Chondrocyte (in vitro differentiated cells): ENCODE measurements around the gene COL25A1. TPM values are rescaled to one million over a fixed set of nuclear protein-coding genes. Genes with fewer than 3 reads are reported as not detected.
A peak's percentile ranks its signal among the peaks of the same experiment; 100 is the strongest.

Source experiments
- DNase-seq: peaks from one replicate; pipeline ENCODE4 v3.0.0; 2021; ENCODE audit warnings: mixed read lengths, low spot score
- H3K27ac Mint-ChIP-seq: one replicate; pipeline ENCODE4 v1.8.0; 2021; ENCODE audit warnings: mild to moderate bottlenecking, moderate library complexity, mixed read lengths; ENCODE audit not compliant: unreplicated experiment
- H3K27me3 Mint-ChIP-seq: 2 replicates; pipeline ENCODE4 v1.8.0; 2021; ENCODE audit warnings: low read depth, mixed read lengths
- H3K36me3 Mint-ChIP-seq: 2 replicates; pipeline ENCODE4 v1.8.0; 2021; ENCODE audit warnings: low read depth, mixed read lengths
- H3K4me1 Mint-ChIP-seq: 2 replicates; pipeline ENCODE4 v1.8.0; 2021; ENCODE audit warnings: low read depth, mild to moderate bottlenecking, mixed read lengths
- H3K4me3 Mint-ChIP-seq: one replicate; pipeline ENCODE4 v1.8.0; 2021; ENCODE audit warnings: mild to moderate bottlenecking, moderate library complexity, mixed read lengths; ENCODE audit not compliant: unreplicated experiment
- H3K9me3 Mint-ChIP-seq: 2 replicates; pipeline ENCODE4 v1.8.0; 2021; ENCODE audit warnings: low read depth, mixed read lengths
- total RNA-seq: library from RNA; stranded (reverse); gene quantifications from 3 replicates; pipeline ENCODE4 v1.2.1, GENCODE V29; 2021
- TF ChIP-seq, protein P1 (sequence below): fragments of 200-600 bp; sonication (generic); IDR thresholded peaks from 2 replicates; pipeline ENCODE4 v1.5.0; 2021; ENCODE audit warnings: antibody characterized with exemption, mild to moderate bottlenecking, moderate library complexity

Gene COL25A1
- total RNA-seq, 1 donor from 2014 or later = 0.45 TPM

DNA sequence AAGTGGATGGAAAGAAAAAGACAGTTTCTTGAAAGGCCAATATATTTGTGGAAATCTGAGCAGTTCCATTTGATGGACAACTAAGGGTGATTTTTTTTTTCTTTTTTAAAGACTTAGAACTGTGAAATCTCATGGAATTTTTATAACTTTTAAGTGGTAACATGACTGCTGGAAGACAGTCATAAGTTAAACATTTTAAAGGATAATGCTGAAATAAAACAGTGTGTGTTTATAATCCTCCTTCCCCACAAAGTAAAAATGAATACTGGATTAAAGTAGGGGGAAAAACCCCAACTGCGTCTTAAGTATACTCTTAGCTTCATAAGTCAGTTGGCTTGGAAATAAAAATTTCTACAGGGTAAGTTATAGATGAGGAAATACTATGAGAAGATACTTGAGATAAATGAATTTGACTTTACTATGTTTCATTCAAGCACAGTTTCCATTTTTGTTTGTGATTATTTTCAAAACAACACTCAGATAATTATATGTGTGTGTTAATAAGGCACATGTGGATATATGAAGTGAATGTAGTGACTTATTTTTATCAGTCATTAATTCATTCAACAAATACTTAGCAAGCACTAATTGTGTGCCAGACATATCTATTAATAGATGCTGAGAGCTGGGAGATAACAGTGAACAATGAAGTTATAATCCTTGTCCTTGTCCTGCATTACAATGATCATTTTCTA lies 410.4 kb downstream of the COL25A1 start:
- H3K36me3 Mint-ChIP-seq = no peaks in the 10 kb centered on the region

DNA sequence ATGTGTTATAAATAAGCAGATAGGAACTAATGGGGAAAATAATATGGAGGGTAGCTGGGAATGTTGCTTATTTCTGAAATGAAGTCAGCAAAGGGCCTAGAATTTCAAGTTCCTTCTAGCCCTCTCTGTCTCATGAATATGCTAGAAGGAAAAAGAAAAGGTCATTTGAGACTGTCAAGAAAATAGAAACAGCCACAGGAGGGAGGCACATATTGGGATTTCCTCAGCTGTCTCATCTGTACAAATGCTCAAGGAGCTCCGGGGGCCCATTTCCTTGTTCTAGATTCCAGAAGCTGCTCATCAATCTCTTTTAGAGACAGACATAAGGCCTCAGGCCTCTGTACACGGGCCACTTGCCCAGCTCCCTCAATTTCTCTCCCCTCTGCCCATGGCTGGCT lies 412.0 kb downstream of the COL25A1 start:
- H3K4me3 Mint-ChIP-seq = no peak overlapping the region
- H3K27me3 Mint-ChIP-seq = no peaks in the 10 kb centered on the region
- TF ChIP-seq, protein P1, sequence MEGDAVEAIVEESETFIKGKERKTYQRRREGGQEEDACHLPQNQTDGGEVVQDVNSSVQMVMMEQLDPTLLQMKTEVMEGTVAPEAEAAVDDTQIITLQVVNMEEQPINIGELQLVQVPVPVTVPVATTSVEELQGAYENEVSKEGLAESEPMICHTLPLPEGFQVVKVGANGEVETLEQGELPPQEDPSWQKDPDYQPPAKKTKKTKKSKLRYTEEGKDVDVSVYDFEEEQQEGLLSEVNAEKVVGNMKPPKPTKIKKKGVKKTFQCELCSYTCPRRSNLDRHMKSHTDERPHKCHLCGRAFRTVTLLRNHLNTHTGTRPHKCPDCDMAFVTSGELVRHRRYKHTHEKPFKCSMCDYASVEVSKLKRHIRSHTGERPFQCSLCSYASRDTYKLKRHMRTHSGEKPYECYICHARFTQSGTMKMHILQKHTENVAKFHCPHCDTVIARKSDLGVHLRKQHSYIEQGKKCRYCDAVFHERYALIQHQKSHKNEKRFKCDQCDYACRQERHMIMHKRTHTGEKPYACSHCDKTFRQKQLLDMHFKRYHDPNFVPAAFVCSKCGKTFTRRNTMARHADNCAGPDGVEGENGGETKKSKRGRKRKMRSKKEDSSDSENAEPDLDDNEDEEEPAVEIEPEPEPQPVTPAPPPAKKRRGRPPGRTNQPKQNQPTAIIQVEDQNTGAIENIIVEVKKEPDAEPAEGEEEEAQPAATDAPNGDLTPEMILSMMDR = peak; percentile 35
- peak overlapping the region; percentile 18 for H3K27ac Mint-ChIP-seq
- no peaks in the 10 kb centered on the region for H3K9me3 Mint-ChIP-seq
- DNase-seq = no peak
- no peaks in the 10 kb centered on the region for H3K36me3 Mint-ChIP-seq
- peaks cover 54% of the 10 kb centered on the region for H3K4me1 Mint-ChIP-seq

More for the DNA sequence above, 410.4 kb downstream of the COL25A1 start:
- Mint-ChIP-seq H3K27ac (peak overlapping the region; percentile 12), H3K4me3 (no peak overlapping the region), H3K9me3 (no peaks in the 10 kb centered on the region), H3K27me3 (no peaks in the 10 kb centered on the region), H3K4me1 (peaks cover 42% of the 10 kb centered on the region)
- DNase-seq = no peak
- TF ChIP-seq, protein P1 = no peak

DNA sequence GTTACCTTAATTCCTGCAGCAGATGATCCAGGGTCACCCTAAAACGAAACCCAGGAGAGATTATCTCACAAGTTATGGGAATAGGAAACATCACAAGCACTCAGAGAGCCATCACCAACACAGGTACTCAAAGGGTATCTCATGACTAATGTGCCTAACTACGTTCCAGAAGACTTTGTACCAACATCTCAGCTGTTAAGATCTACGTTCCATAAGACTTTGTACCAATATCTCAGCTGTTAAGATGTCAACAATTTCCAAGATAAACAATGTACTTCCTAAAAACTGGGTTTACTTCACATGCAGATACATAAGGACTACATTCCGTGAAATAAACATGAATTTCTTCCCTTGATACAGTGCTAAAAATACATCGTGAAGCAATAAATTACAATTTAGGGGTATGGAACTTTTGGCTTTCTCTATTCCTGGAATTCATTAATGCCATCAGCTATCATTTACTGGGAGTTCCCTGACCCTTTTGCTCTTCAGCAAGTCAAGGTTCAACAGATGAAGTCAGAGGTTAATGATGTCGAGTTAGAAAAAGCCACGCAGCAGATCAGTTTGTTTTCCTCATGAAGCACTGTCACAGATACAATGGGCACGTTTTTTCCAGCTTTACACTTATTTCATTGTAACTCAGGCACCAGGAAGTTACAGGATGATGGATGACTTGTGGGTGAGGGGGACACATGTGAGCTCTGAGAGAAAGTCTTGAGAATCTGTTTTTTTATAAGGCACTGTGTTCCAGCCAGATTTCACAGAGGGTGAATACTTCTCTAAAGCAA lies 412.6 kb downstream of the COL25A1 start:
- Mint-ChIP-seq H3K4me1 (peaks cover 60% of the 10 kb centered on the region), H3K27me3 (no peaks in the 10 kb centered on the region), H3K9me3 (no peaks in the 10 kb centered on the region), H3K27ac (no peak overlapping the region), H3K36me3 (no peaks in the 10 kb centered on the region), H3K4me3 (no peak overlapping the region)
- DNase-seq = no peak
- TF ChIP-seq, protein P1 = no peak

DNA sequence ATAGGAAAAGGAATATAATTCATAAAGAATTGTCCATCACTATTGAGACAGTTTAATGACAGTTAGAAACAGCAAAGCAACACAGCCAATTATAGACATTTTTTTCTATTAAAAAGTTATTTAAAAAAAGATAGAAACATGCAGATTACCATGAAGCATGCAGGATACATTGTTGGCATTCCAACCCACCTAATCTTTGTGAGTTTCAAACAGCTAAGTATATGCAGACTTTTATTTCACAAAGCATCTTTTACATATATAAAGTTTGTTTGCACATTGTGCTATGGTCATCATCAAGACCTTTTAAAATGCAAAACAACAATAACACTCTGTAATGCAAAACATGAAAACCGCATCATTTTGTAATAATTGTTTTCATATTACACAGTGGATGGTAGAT lies 413.7 kb downstream of the COL25A1 start:
- Mint-ChIP-seq H3K4me3 (no peak overlapping the region), H3K9me3 (no peaks in the 10 kb centered on the region), H3K27ac (no peak overlapping the region), H3K4me1 (peaks cover 68% of the 10 kb centered on the region), H3K27me3 (no peaks in the 10 kb centered on the region), H3K36me3 (no peaks in the 10 kb centered on the region)
- DNase-seq = no peak
- TF ChIP-seq, protein P1 = no peak

DNA sequence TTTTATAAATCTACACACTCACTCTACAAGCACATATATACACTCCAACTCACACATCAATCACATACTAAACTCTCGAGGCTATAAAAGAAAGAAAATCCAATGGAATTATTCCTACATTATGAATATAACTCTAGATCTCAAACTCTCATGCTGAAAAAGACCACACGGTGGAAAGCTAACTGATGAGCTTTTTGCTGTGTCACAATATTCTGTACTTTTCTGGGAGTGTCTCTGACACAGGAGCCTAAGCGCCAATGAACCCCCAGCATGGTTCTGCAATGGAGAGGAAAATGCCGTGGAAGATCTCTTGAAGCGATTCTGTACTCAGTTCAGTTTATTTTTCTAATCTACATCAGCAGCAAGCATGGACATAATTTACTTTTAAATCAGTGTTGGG lies 415.4 kb downstream of the COL25A1 start:
- Mint-ChIP-seq H3K27ac (no peak overlapping the region), H3K4me1 (peaks cover 66% of the 10 kb centered on the region), H3K4me3 (no peak overlapping the region), H3K36me3 (no peaks in the 10 kb centered on the region), H3K9me3 (no peaks in the 10 kb centered on the region), H3K27me3 (no peaks in the 10 kb centered on the region)
- no peak for DNase-seq
- TF ChIP-seq, protein P1 = no peak
